PC-9 (cell line): ENCODE measurements around the gene FXYD3.

Experiments used
- EZH2 ChIP-seq: fragments of 200-600 bp; sonication (generic); IDR thresholded peaks from 2 replicates; pipeline ENCODE4 v1.8.0; 2017; ENCODE audit warnings: antibody characterized with exemption, low read depth
- TF ChIP-seq, protein P1 (sequence below): fragments of 200-600 bp; sonication (generic); conservative IDR thresholded peaks from 2 replicates; pipeline ENCODE4 v1.6.1; 2017; ENCODE audit warnings: mixed run types, antibody characterized with exemption, mild to moderate bottlenecking, moderate library complexity

GRCh38 chr19:35068941-35069634 lies 46.5 kb upstream of the FXYD3 start:
- TF ChIP-seq, protein P1, sequence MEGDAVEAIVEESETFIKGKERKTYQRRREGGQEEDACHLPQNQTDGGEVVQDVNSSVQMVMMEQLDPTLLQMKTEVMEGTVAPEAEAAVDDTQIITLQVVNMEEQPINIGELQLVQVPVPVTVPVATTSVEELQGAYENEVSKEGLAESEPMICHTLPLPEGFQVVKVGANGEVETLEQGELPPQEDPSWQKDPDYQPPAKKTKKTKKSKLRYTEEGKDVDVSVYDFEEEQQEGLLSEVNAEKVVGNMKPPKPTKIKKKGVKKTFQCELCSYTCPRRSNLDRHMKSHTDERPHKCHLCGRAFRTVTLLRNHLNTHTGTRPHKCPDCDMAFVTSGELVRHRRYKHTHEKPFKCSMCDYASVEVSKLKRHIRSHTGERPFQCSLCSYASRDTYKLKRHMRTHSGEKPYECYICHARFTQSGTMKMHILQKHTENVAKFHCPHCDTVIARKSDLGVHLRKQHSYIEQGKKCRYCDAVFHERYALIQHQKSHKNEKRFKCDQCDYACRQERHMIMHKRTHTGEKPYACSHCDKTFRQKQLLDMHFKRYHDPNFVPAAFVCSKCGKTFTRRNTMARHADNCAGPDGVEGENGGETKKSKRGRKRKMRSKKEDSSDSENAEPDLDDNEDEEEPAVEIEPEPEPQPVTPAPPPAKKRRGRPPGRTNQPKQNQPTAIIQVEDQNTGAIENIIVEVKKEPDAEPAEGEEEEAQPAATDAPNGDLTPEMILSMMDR, result no peak
- TF ChIP-seq EZH2, result no peak
